ENCODE results near the gene CDK16. TPM values are rescaled to one million over a fixed set of nuclear protein-coding genes. Genes with fewer than 3 reads are reported as not detected.

The CDK16 gene
- total and polyA plus RNA-seq, 2 donors (not counting 3 experiments of a cell fraction or from before 2014, with no cell fraction given): 99.9 to 149 TPM

DNA sequence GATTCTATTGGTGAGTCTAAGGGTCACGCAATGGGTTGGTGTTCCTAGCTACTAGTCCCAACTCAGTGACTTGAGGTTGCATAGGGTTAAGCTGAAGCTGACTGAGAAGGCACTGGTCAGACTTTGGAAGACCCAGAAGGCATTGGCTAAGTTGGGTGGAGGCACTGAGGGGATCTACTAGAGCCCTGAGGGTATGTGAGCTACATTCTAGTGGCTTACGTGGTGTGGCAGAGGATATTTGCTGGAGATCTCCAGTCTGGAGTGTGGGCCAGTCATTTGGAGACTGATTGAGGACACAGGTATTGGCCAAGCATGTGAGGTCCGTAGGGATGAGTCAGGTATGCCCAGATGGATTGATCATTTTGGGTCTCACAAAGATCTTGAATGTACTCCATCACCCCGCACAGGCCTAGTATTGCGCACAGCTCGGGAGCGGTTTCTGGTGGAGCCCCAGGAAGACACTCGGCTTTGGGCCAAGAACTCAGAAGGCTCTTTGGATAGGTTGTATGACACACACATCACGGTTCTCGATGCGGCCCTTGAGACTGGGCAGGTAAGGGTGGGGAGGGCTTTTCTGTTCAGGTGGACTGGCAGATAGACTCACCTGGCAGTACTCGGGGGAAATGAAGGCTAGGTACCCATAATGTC, 21.5 kb downstream of the CDK16 start:
- Histone ChIP-seq H2AFZ (ENCODE audit: low read depth, low read length) (no peak overlapping the region), H3K9me3 (replicated peaks; ENCODE audit: control insufficient read depth, insufficient read depth, low read length) (no peaks in the 10 kb centered on the region), H3K4me2 (ENCODE audit: insufficient read depth, low read length) (no peak overlapping the region), H3K27me3 (ENCODE audit: control insufficient read depth in 2 of 2, insufficient read depth in 2 of 2, low read length in 2 of 2) (no peaks in the 10 kb centered on the region), H3K36me3 (ENCODE audit: control insufficient read depth in 2 of 2, extremely low read depth in 1 of 2, insufficient read depth in 2 of 2, low read length in 2 of 2) (peaks cover 0 to 25% of the 10 kb centered on the region in 2 experiments), H3K4me3 (replicated peaks in 1 of 3; ENCODE audit: insufficient read depth in 1 of 3, low read depth in 1 of 3, low read length in 3 of 3) (no peak overlapping the region), H3K4me1 (ENCODE audit: control insufficient read depth, extremely low read depth, insufficient read depth, low read length) (no peaks in the 10 kb centered on the region), H3K9ac (replicated peaks; ENCODE audit: extremely low read depth, insufficient read depth, low read length) (no peak overlapping the region), H3K27ac (ENCODE audit: insufficient read depth, low read depth, low read length) (no peak overlapping the region), H3K9me1 (replicated peaks; ENCODE audit: control insufficient read depth, extremely low read depth, insufficient read depth, low read length) (no peaks in the 10 kb centered on the region), H4K20me1 (replicated peaks; ENCODE audit: control insufficient read depth, extremely low read depth, insufficient read depth, low read length) (no peaks in the 10 kb centered on the region), H3K79me2 (ENCODE audit: control insufficient read depth, insufficient read depth, low read length) (peaks cover 6% of the 10 kb centered on the region)
- dilution Hi-C loops (cut with MboI; ENCODE audit: extremely low pct_ligation_motif_present, low sequenced_read_pairs) (no loop called here), intact Hi-C loops (cut with micrococcal nuclease) (no loop called here)
- TF ChIP-seq MYC (IDR thresholded peaks at IDR 0.05; ENCODE audit: low read depth, low read length) (no peak), EZH2 (IDR thresholded peaks at IDR 0.05; ENCODE audit: borderline replicate concordance, low read depth, low read length, severe bottlenecking) (no peak), FOS (IDR thresholded peaks at IDR 0.05; ENCODE audit: borderline replicate concordance, insufficient read depth, low read length) (no peak), POLR2AphosphoS5 (IDR thresholded peaks at IDR 0.05; ENCODE audit: insufficient read depth, low read depth, low read length) (no peak), POLR2A (IDR thresholded peaks at IDR 0.05; ENCODE audit: low read depth, low read length) (no peak), GATA2 (IDR thresholded peaks at IDR 0.05; ENCODE audit: insufficient read depth, insufficient read length, low read depth, low read length) (no peak), JUN (IDR thresholded peaks at IDR 0.05; ENCODE audit: borderline replicate concordance, insufficient read depth, insufficient read length, low read depth) (no peak)
- TF ChIP-seq, protein P1, sequence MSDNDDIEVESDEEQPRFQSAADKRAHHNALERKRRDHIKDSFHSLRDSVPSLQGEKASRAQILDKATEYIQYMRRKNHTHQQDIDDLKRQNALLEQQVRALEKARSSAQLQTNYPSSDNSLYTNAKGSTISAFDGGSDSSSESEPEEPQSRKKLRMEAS (IDR thresholded peaks at IDR 0.05; ENCODE audit: insufficient read depth, insufficient read length): no peak
- TF ChIP-seq, protein P2, sequence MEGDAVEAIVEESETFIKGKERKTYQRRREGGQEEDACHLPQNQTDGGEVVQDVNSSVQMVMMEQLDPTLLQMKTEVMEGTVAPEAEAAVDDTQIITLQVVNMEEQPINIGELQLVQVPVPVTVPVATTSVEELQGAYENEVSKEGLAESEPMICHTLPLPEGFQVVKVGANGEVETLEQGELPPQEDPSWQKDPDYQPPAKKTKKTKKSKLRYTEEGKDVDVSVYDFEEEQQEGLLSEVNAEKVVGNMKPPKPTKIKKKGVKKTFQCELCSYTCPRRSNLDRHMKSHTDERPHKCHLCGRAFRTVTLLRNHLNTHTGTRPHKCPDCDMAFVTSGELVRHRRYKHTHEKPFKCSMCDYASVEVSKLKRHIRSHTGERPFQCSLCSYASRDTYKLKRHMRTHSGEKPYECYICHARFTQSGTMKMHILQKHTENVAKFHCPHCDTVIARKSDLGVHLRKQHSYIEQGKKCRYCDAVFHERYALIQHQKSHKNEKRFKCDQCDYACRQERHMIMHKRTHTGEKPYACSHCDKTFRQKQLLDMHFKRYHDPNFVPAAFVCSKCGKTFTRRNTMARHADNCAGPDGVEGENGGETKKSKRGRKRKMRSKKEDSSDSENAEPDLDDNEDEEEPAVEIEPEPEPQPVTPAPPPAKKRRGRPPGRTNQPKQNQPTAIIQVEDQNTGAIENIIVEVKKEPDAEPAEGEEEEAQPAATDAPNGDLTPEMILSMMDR (IDR thresholded peaks at IDR 0.05; ENCODE audit: extremely low read depth in 1 of 2, insufficient read depth in 1 of 2, low read depth in 1 of 2, low read length in 2 of 2): no peak
- no peak for DNase-seq (ENCODE audit: low read depth, low spot score)
- BruUV-seq (replicated peaks): no TSS peak
- CTCF ChIA-PET: no interaction called here
- POLR2A ChIA-PET: no interaction called here
- no peak for FAIRE-seq

All from endothelial cell of umbilical vein (primary cell).